ENCODE data around the gene ACTL7A. TPM values are rescaled to one million over a fixed set of nuclear protein-coding genes. Genes with fewer than 3 reads are reported as not detected.

Gene ACTL7A
- total RNA-seq, 4 donors from 2014 or later, result not detected

- no peaks in the 10 kb centered on the region for H3K9me3 ChIP-seq
- TF ChIP-seq POLR2A (IDR thresholded peaks at IDR 0.05) (no peak), EP300 (IDR thresholded peaks at IDR 0.05; ENCODE audit: low read depth) (no peak), CTCF (IDR thresholded peaks at IDR 0.05) (no peak), POLR2AphosphoS5 (IDR thresholded peaks at IDR 0.05) (no peak)
- DNase-seq, result no peak
- H3K27me3 ChIP-seq, result no peaks in the 10 kb centered on the region
- no peaks in the 10 kb centered on the region for H3K4me1 ChIP-seq
- H3K4me3 ChIP-seq, result no peak overlapping the region
- WGBS, 2 donors (ENCODE audit: low coverage in 1 of 2), result 68% methylated on average over 4 of the region's 4 CpGs; no CpG with 5 or more reads in 1 of the 2 donors
- no peaks in the 10 kb centered on the region for H3K36me3 ChIP-seq
- in situ Hi-C loops (cut with MboI; ENCODE audit: low pct_ligation_motif_present in 1 of 4, low pct_unique_long_range_greater_than_20kb in 1 of 4, low sequenced_read_pairs in 3 of 4), result loop anchor here in 1 of 4 donors (10.0 kb wide), 1 partner anchor 60 kb away; no protein-coding TSS in a partner anchor
- intact Hi-C loops (cut with DNase I; ENCODE audit: low total_unique reads), result no loop called here
- no peak overlapping the region for H3K27ac ChIP-seq
Observed at GRCh38 chr9:108834959-108835665, 27.0 kb upstream of the ACTL7A start.

- Histone ChIP-seq H3K9me3 (no peaks in the 10 kb centered on the region), H3K36me3 (no peaks in the 10 kb centered on the region), H3K4me3 (no peak overlapping the region), H3K27me3 (no peaks in the 10 kb centered on the region), H3K27ac (no peak overlapping the region), H3K4me1 (no peaks in the 10 kb centered on the region)
- TF ChIP-seq POLR2AphosphoS5 (IDR thresholded peaks at IDR 0.05) (no peak), EP300 (IDR thresholded peaks at IDR 0.05; ENCODE audit: low read depth) (no peak), POLR2A (IDR thresholded peaks at IDR 0.05) (no peak), CTCF (IDR thresholded peaks at IDR 0.05) (no peak)
- intact Hi-C loops (cut with DNase I; ENCODE audit: low total_unique reads) (no loop called here), in situ Hi-C loops (cut with MboI; ENCODE audit: low pct_ligation_motif_present in 1 of 4, low pct_unique_long_range_greater_than_20kb in 1 of 4, low sequenced_read_pairs in 3 of 4) (loop anchor here in 1 of 4 donors (10.0 kb wide), 1 partner anchor 59 kb away; no protein-coding TSS in a partner anchor)
- WGBS, 2 donors (ENCODE audit: low coverage in 1 of 2), result 74 to 90% methylated on average over 3 to 7 of the region's 7 CpGs
- DNase-seq, result no peak
Observed at GRCh38 chr9:108835831-108836230, 26.2 kb upstream of the ACTL7A start.

- WGBS, 2 donors (ENCODE audit: low coverage in 1 of 2), result 88% methylated on average over 9 of the region's 9 CpGs; no CpG with 5 or more reads in 1 of the 2 donors
- Histone ChIP-seq H3K36me3 (no peaks in the 10 kb centered on the region), H3K4me1 (no peaks in the 10 kb centered on the region), H3K9me3 (no peaks in the 10 kb centered on the region), H3K27me3 (no peaks in the 10 kb centered on the region), H3K27ac (no peak overlapping the region), H3K4me3 (no peak overlapping the region)
- TF ChIP-seq POLR2AphosphoS5 (IDR thresholded peaks at IDR 0.05) (no peak), POLR2A (IDR thresholded peaks at IDR 0.05) (no peak), CTCF (IDR thresholded peaks at IDR 0.05) (no peak), EP300 (IDR thresholded peaks at IDR 0.05; ENCODE audit: low read depth) (no peak)
- intact Hi-C loops (cut with DNase I; ENCODE audit: low total_unique reads) (no loop called here), in situ Hi-C loops (cut with MboI; ENCODE audit: low pct_ligation_motif_present in 1 of 4, low pct_unique_long_range_greater_than_20kb in 1 of 4, low sequenced_read_pairs in 3 of 4) (loop anchor here in 1 of 4 donors (10.0 kb wide), 1 partner anchor 58 kb away; no protein-coding TSS in a partner anchor)
- no peak for DNase-seq
Observed at GRCh38 chr9:108836319-108836718, 25.7 kb upstream of the ACTL7A start.

GRCh38 chr9:108836781-108837180, 25.3 kb upstream of the ACTL7A start:
- H3K27me3 ChIP-seq, result no peaks in the 10 kb centered on the region
- H3K9me3 ChIP-seq, result no peaks in the 10 kb centered on the region
- in situ Hi-C loops (cut with MboI; ENCODE audit: low pct_ligation_motif_present in 1 of 4, low pct_unique_long_range_greater_than_20kb in 1 of 4, low sequenced_read_pairs in 3 of 4) (loop anchor here in 1 of 4 donors (10.0 kb wide), 1 partner anchor 58 kb away; no protein-coding TSS in a partner anchor), intact Hi-C loops (cut with DNase I; ENCODE audit: low total_unique reads) (no loop called here)
- H3K4me3 ChIP-seq, result no peak overlapping the region
- TF ChIP-seq EP300 (IDR thresholded peaks at IDR 0.05; ENCODE audit: low read depth), result no peak
- no peak for TF ChIP-seq POLR2A (IDR thresholded peaks at IDR 0.05)
- no peak for TF ChIP-seq POLR2AphosphoS5 (IDR thresholded peaks at IDR 0.05)
- no peak for TF ChIP-seq CTCF (IDR thresholded peaks at IDR 0.05)
- no peaks in the 10 kb centered on the region for H3K36me3 ChIP-seq
- H3K4me1 ChIP-seq, result no peaks in the 10 kb centered on the region
- no peak overlapping the region for H3K27ac ChIP-seq
- DNase-seq, result no peak
- WGBS, 2 donors (ENCODE audit: low coverage in 1 of 2), result 81 to 86% methylated on average over 4 to 5 of the region's 5 CpGs

Data from transverse colon (tissue), 4 donors.